ENCODE data around the gene UGT1A9. TPM values are rescaled to one million over a fixed set of nuclear protein-coding genes. Genes with fewer than 3 reads are reported as not detected.

The UGT1A9 gene
- total RNA-seq, 1 experiment from 2014 or later = not detected

- Histone ChIP-seq H3K27ac (no peak overlapping the region), H3K9me3 (replicated peaks) (0 out of 2 replicates have a peak, but pooled peaks cover 5% of the 10 kb centered on the region), H3K36me3 (no peaks in the 10 kb centered on the region)
These were observed 3.0 kb upstream of the UGT1A9 start for GRCh38 chr2:233668605-233669260.

DNA sequence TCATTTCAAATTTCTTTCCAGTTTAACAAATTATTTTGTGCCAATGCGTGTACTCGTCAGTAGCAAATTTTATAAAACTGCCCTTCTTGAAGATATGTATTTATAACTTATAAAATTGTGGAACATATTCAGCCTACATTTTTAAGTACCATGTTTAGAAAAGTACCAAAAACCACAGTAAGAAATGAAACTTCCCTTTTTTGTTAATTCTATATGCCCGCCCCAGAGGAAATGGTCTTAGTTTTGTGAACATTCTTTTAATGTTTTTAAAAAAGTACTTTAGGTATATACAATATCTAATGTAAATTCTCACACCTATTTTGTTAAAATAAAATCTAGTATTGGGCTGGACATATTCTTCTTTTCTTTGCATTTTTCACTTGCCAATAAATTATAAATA lies 1.2 kb downstream of the UGT1A9 start:
- Histone ChIP-seq H3K4me1 (peaks cover 5% of the 10 kb centered on the region; the same call in 1 of the 2 replicates), H3K36me3 (no peaks in the 10 kb centered on the region), H3K4me3 (no peak overlapping the region), H3K27me3 (no peaks in the 10 kb centered on the region), H3K27ac (no peak overlapping the region), H3K9me3 (replicated peaks) (no peaks in the 10 kb centered on the region)
- no peak for DNase-seq

More at GRCh38 chr2:233668605-233669260, 3.0 kb upstream of the UGT1A9 start:
- Histone ChIP-seq H3K4me3 (no peak overlapping the region), H3K4me1 (no peaks in the 10 kb centered on the region), H3K27me3 (no peaks in the 10 kb centered on the region)
- DNase-seq = no peak

GRCh38 chr2:233673896-233674295 lies 2.2 kb downstream of the UGT1A9 start:
- DNase-seq = no peak
- no peaks in the 10 kb centered on the region for H3K36me3 ChIP-seq
- no peaks in the 10 kb centered on the region for H3K9me3 ChIP-seq (replicated peaks)
- H3K27ac ChIP-seq = no peak overlapping the region
- no peaks in the 10 kb centered on the region for H3K27me3 ChIP-seq
- peaks cover 5% of the 10 kb centered on the region; the same call in 1 of the 2 replicates for H3K4me1 ChIP-seq
- no peak overlapping the region for H3K4me3 ChIP-seq

DNA sequence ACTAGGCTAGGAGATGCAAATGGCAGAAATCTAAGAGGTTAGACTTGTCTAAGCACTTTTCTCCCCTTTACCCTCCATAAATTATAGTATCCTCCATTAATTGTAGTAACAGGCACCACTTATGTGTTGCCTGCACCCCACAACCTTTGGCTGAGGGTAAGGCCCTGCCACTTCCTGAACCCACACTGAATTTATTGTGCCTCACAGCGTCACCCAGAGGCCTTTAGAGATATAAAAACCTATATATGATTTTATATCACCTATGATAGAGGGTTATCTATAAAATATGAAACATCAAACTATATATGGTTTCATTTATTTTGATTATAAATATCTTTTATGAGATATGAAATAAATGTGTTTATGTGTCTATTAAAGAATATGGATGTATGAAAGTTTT lies 2.6 kb downstream of the UGT1A9 start:
- Histone ChIP-seq H3K36me3 (no peaks in the 10 kb centered on the region), H3K27me3 (no peaks in the 10 kb centered on the region), H3K4me3 (no peak overlapping the region), H3K4me1 (peaks cover 5% of the 10 kb centered on the region; the same call in 1 of the 2 replicates), H3K27ac (no peak overlapping the region), H3K9me3 (replicated peaks) (no peaks in the 10 kb centered on the region)
- no peak for DNase-seq

- Histone ChIP-seq H3K27ac (no peak overlapping the region), H3K4me1 (peaks cover 5% of the 10 kb centered on the region; the same call in 1 of the 2 replicates), H3K36me3 (no peaks in the 10 kb centered on the region), H3K4me3 (no peak overlapping the region), H3K27me3 (no peaks in the 10 kb centered on the region), H3K9me3 (replicated peaks) (no peaks in the 10 kb centered on the region)
- DNase-seq = peak; percentile 10 to 51
These were observed 3.3 kb downstream of the UGT1A9 start for GRCh38 chr2:233674995-233675394.

DNA sequence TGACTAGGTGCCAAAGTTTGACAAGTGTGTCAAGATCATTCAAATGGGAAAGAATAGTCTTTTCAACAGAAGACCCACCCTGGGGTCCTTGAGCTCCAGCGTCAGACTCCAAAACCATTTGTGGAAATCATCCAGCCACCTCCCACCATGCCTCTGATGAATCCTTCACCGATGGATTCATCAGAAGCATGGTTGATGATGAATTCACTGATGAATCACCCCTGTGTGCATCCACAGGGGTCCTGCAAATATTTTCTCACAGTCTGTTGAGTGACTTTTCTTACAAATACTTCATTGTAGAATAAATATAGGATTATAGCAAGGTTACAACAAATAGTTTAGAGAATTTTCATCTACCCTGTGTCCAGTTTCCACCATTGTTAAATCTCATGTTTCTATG lies 4.3 kb downstream of the UGT1A9 start:
- Histone ChIP-seq H3K9me3 (replicated peaks) (no peaks in the 10 kb centered on the region), H3K36me3 (no peaks in the 10 kb centered on the region), H3K4me3 (no peak overlapping the region), H3K27me3 (no peaks in the 10 kb centered on the region), H3K27ac (no peak overlapping the region), H3K4me1 (peaks cover 5% of the 10 kb centered on the region; the same call in 1 of the 2 replicates)
- DNase-seq = no peak

GRCh38 chr2:233679196-233679595 lies 7.5 kb downstream of the UGT1A9 start:
- H3K36me3 ChIP-seq = no peaks in the 10 kb centered on the region
- H3K9me3 ChIP-seq (replicated peaks) = no peaks in the 10 kb centered on the region
- H3K4me3 ChIP-seq = no peak overlapping the region
- no peaks in the 10 kb centered on the region for H3K27me3 ChIP-seq
- DNase-seq = no peak
- H3K27ac ChIP-seq = no peak overlapping the region
- H3K4me1 ChIP-seq = peaks cover 5% of the 10 kb centered on the region; the same call in 1 of the 2 replicates

DNA sequence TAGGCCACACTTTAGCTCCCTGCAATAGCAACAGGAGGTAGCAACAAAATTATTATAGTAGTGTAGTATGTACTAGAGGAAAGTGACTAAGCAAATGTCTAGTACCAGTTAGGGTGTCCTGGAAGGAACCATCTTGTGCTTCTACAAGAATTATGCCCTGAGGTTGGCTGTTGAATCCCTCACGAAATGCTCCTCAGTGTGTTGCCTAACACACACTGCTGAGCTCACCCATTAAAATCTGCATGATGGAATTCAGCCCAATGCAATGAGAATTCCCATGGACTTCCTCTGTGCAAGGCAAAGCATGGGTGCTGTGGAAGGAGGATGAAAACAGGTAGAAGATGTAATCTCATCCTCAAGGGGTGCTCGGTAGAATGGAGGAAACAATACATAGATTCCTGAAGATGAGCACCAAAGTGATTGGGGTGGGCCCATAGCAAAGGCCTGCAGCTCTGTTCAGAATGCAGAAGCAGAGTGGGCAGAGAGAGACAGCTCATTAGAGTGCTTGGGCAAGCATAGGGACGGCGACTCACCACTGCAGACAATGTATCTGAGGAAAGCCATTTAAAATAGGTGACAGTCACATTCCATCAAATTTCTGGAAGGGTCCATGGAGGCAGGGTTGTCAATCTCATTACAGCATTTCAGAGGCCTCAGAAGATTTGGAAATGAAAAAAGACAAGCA lies 8.8 kb downstream of the UGT1A9 start:
- DNase-seq = no peak

DNA sequence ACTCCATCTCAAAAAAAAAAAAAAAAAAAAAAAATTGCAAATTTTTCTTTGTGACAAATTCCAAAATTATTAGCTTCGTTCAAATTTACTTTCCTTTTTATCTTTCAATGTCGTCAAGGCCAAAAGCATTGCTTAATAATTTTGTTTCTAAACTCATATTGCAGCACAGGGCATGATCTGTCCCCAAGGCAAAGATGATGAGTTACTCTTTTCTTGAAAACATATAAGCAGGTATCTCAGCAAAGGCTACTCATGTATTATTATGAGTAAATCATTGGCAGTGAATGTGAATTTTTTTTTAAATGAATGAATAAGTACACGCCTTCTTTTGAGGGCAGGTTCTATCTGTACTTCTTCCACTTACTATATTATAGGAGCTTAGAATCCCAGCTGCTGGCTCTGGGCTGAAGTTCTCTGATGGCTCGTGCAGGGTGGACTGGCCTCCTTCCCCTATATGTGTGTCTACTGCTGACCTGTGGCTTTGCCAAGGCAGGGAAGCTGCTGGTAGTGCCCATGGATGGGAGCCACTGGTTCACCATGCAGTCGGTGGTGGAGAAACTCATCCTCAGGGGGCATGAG lies 9.9 kb downstream of the UGT1A9 start, which contains the start of gene UGT1A7:
UGT1A7 (plus strand) TSS at position 381 of the 579 bp plus-strand sequence; CDS start at position 418, 37 bp downstream.
- no peak within 1 kb of the TSS for H3K4me3 ChIP-seq
- no peaks in the 10 kb centered on the region for H3K4me1 ChIP-seq
- no peaks in the 10 kb centered on the region for H3K36me3 ChIP-seq
- no peak for DNase-seq
- H3K27me3 ChIP-seq = no peaks in the 10 kb centered on the region
- H3K27ac ChIP-seq = no peak within 1 kb of the TSS
- H3K9me3 ChIP-seq (replicated peaks) = no peaks in the 10 kb centered on the region

More for the DNA sequence above, 8.8 kb downstream of the UGT1A9 start:
- Histone ChIP-seq H3K27ac (no peak overlapping the region), H3K4me3 (no peak overlapping the region), H3K36me3 (no peaks in the 10 kb centered on the region), H3K27me3 (no peaks in the 10 kb centered on the region), H3K9me3 (replicated peaks) (no peaks in the 10 kb centered on the region), H3K4me1 (peaks cover under 1% of the 10 kb centered on the region; the same call in 1 of the 2 replicates)

DNA sequence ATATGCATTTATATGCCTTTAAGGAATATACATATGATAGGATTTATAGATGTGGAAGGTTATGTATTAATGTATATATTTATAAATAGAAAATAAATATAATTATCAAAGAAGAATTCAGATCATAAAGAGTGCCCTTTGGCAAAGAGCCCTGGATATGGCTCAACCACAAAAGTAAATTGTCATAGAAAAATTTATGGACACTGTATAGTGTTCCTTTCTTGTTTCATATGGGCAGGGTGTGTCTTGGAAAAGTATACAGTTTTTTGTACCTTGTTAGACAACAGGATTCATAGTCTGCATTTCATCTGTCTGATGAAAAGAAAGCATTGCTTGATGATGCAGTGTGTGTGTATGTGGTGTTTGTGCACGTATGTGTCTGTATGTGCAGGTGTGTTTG lies 12.9 kb downstream of the UGT1A9 start:
- no peak overlapping the region for H3K27ac ChIP-seq
- no peaks in the 10 kb centered on the region for H3K27me3 ChIP-seq
- DNase-seq = no peak
- H3K36me3 ChIP-seq = no peaks in the 10 kb centered on the region
- no peaks in the 10 kb centered on the region for H3K4me1 ChIP-seq
- H3K9me3 ChIP-seq (replicated peaks) = no peaks in the 10 kb centered on the region
- no peak overlapping the region for H3K4me3 ChIP-seq

DNA sequence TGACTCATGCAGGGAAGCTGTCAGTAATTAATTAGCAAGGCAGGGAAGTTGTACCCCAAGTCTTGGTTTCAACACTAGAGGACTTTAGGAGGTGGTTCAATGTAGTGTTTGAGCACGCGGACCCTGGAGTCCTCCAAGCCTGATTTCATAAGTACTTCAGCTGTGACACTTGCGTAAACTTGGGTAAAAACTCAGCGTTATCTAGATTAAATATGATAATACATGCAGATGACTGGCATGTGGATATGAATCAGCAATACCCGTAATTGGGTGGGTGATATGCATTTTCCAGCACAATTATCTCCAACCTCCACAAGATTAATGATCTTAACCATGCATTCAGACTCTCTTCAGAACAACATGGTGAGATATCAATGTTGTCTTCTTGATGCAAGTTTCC lies 15.2 kb downstream of the UGT1A9 start:
- no peaks in the 10 kb centered on the region for H3K4me1 ChIP-seq
- no peaks in the 10 kb centered on the region for H3K36me3 ChIP-seq
- no peaks in the 10 kb centered on the region for H3K27me3 ChIP-seq
- H3K4me3 ChIP-seq = no peak overlapping the region
- DNase-seq = no peak
- no peaks in the 10 kb centered on the region for H3K9me3 ChIP-seq (replicated peaks)
- no peak overlapping the region for H3K27ac ChIP-seq

- H3K36me3 ChIP-seq = no peaks in the 10 kb centered on the region
- H3K4me1 ChIP-seq = no peaks in the 10 kb centered on the region
- no peaks in the 10 kb centered on the region for H3K27me3 ChIP-seq
- DNase-seq = no peak
- no peak overlapping the region for H3K4me3 ChIP-seq
- no peaks in the 10 kb centered on the region for H3K9me3 ChIP-seq (replicated peaks)
- H3K27ac ChIP-seq = no peak overlapping the region
These were observed 16.6 kb downstream of the UGT1A9 start for GRCh38 chr2:233688341-233688740.

- Histone ChIP-seq H3K4me3 (no peak overlapping the region), H3K4me1 (no peaks in the 10 kb centered on the region)
These were observed 17.3 kb downstream of the UGT1A9 start for GRCh38 chr2:233689031-233689430.

DNA sequence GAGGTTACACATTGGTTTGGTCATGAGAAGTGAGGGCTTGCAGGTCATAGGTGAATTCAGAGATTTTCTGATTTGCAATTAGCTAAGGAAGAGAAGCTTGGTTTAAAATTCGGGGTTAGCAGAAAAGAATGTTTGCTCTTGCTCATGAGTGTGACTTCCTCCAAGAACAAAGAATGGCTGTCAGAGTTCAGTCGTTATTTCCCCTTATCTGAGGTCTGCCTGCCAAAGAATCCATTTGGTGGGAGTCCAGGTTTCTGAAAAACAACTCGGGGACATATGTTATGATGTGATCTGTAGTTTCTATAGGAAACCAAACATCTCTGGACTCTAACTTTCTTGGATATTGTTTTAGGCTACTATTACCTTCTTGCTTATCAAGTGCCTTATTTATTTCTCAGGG lies 17.8 kb downstream of the UGT1A9 start:
- DNase-seq = no peak
- H3K4me1 ChIP-seq = no peaks in the 10 kb centered on the region
- H3K36me3 ChIP-seq = no peaks in the 10 kb centered on the region
- no peaks in the 10 kb centered on the region for H3K27me3 ChIP-seq
- no peak overlapping the region for H3K27ac ChIP-seq
- no peak overlapping the region for H3K4me3 ChIP-seq
- no peaks in the 10 kb centered on the region for H3K9me3 ChIP-seq (replicated peaks)

More at GRCh38 chr2:233689031-233689430, 17.3 kb downstream of the UGT1A9 start:
- Histone ChIP-seq H3K9me3 (replicated peaks) (no peaks in the 10 kb centered on the region), H3K27ac (no peak overlapping the region), H3K36me3 (no peaks in the 10 kb centered on the region), H3K27me3 (no peaks in the 10 kb centered on the region)
- no peak for DNase-seq

GRCh38 chr2:233690444-233690843 lies 18.7 kb downstream of the UGT1A9 start:
- Histone ChIP-seq H3K4me3 (no peak overlapping the region), H3K4me1 (no peaks in the 10 kb centered on the region), H3K9me3 (replicated peaks) (no peaks in the 10 kb centered on the region; the same call in 1 of the 2 replicates), H3K27me3 (no peaks in the 10 kb centered on the region), H3K36me3 (no peaks in the 10 kb centered on the region), H3K27ac (no peak overlapping the region)
- no peak for DNase-seq
